GM18873 (cell line): ENCODE measurements around the gene ACSL3.
"Not testable (repeated sequence)": the region's sequence is repeated elsewhere in the genome, so short reads cannot be mapped to it uniquely, and the experiment has no call there.

ENCODE experiments used
- ATAC-seq: cut with Tn5 transposase; IDR thresholded peaks from one replicate; pipeline ENCODE4 v1.9.1; 2021; ENCODE audit warnings: mild to moderate bottlenecking, moderate library complexity, moderate number of reproducible peaks; ENCODE audit not compliant: unreplicated experiment, low FRiP score

Gene ACSL3

GRCh38 chr2:222963641-222964040, 102.8 kb downstream of the ACSL3 start:
- ATAC-seq = no peak

GRCh38 chr2:222964376-222965031, 103.7 kb downstream of the ACSL3 start:
- ATAC-seq = no peak

- no peak for ATAC-seq
Observed at GRCh38 chr2:222965555-222965954, 104.7 kb downstream of the ACSL3 start.

DNA sequence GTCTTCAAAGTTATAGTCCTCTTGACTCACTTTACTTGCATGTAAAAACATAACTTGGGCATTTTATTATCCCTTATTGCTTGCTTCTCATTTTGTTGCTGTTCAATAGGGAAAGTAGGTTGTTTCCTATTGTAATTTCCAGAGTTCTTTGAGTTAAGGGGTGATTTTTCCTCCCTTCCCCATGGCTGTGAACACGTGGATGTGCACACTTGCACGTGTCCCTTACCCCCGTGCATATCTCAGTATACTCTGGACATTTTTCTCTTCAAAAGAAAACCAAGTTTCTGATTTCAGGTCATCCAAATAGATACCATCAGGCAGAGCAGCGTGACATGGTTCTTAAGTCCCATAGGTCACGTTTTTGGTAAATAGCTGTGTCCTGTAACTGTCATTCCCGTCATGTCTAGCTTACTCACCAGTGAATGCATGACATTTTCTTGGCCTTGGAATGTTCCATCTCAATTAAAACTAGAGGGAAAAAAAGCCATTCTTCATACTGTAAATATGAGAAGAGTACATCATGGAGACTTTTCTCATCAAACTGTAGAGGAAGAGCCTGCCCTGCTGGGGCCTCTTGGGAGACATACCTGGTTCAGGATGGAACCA, 107.8 kb downstream of the ACSL3 start:
- ATAC-seq = no peak

GRCh38 chr2:222969491-222969890, 108.7 kb downstream of the ACSL3 start:
- no peak for ATAC-seq

GRCh38 chr2:222972420-222972819, 111.6 kb downstream of the ACSL3 start:
- no peak for ATAC-seq

DNA sequence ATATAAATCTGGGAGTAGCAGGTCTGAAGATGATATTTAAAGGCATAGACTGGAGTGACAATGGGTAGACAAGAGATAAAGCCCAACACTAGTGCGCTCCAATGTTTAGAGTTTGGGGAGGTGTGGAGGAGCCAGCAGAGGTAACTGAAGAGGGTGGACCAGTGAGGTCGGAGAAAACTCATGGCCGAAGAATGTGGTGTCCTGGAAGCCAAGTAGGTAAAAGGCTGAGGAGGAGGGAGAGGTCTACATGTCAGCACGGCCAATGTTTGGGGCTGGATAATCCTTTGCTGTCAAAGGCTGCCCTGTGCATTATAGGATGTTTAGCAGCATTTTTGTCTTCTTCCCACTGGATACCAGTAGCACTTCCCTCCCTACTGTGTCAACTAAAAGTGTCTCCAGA, 112.4 kb downstream of the ACSL3 start:
- no peak for ATAC-seq

DNA sequence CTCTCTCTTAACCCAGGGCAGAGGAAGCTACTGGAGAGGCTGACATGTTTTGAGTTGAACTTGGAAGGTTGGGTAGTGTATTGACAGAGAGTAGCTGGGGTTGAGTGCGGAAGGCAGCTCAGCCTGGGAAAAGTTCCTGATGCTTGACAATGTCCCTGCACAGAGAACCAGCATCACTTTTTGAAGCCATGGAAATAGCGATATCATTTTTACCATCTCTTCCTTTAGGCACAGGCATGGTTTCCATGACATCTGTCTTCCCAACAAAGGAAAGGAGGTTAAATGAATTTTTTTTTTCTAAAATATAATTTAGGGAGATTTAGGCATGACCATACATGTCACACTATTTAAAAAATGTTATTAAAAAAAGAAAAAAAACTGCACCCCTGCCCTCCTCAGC, 112.9 kb downstream of the ACSL3 start:
- no peak for ATAC-seq

GRCh38 chr2:222976521-222977061, 115.8 kb downstream of the ACSL3 start:
- no peak for ATAC-seq

- no peak for ATAC-seq
Observed at GRCh38 chr2:222977121-222977520, 116.3 kb downstream of the ACSL3 start.

- ATAC-seq = no peak
Observed at GRCh38 chr2:222978850-222979249, 118.0 kb downstream of the ACSL3 start.

- ATAC-seq = no peak
Observed at GRCh38 chr2:222979484-222979883, 118.6 kb downstream of the ACSL3 start.

- no peak for ATAC-seq
Observed at GRCh38 chr2:222982010-222982908, 121.4 kb downstream of the ACSL3 start.

GRCh38 chr2:222982909-222983265, 122.1 kb downstream of the ACSL3 start:
- ATAC-seq = no peak

DNA sequence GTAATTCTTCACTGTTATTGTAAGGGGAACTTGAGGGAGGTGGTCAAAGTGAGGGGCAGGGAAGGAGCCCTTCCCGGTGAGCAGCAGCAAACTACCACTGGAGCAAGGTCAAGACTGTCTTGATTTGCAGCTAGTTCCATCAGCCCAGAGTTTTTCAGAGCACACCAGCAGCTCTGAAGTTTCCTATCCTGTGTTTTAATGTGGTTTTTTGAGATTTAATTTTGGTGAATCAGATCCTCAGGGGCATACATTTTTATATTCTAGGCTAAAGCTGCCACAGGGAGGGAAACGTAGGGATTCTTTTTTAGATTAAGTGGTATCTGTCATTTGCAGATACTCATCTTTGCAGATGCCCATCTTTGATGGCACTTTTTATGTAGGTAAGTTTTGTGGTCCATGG, 124.1 kb downstream of the ACSL3 start:
- ATAC-seq = no peak

DNA sequence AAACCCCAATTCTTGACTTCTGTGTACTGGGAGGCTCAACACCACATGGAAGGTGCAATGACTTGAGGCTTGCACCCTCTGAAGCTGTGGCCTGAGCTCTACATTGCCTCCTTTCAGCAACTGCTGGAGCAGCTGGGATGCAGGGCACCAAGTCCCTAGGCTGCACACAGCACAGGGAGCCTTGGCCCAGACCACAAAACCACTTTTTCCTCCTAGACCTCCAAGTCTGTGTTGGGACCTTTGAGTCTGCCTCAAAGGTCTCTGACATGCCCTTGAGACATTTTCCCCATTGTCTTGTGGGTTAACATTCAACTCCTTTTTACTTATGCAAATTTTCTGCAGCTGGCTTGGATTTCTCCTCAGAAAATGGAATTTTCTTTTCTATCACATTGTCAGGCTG, 128.6 kb downstream of the ACSL3 start:
- no peak for ATAC-seq

DNA sequence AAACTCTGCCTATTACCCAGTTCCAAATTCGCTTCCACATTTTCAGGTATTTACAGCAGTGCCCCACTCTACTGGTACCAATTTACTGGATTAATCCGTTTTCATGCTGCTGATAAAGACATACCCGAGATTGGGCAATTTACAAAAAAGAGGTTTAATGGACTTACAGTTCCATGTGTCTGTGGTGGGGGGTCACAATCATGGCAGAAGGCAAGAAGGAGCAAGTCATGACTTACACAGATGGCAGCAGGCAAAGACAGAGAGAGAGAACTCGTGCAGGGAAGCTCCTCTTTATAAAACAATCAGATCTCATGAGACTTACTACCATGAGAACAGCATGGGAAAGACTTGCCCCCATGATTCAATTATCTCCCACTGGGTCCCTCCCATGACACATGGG, 129.4 kb downstream of the ACSL3 start:
- not testable (repeated sequence) for ATAC-seq

DNA sequence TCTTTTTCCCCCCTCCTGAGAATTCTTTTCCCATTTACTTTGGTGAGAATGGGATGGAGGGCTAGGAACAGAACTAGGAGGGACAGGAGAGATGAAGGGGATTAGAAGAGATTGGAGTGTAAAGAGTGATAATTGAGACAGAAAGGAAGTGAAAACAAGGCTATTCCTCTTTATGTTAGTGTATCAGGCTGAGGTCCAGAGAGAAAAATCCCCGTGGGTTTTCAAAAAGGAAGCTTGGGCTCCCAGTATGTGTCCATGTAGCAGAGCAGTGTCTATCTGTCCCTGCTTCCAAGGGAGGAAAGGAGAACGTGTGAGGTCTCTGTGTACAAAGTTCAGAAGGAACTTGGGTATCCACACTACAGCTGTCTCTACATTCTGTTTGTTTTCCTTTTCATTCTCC, 131.3 kb downstream of the ACSL3 start:
- no peak for ATAC-seq
